Osteoblast (primary cell): ENCODE data around the gene ECPAS. TPM values are rescaled to one million over a fixed set of nuclear protein-coding genes. Genes with fewer than 3 reads are reported as not detected.

Experiments
- DNase-seq: peaks from one replicate; pipeline ENCODE4 v3.0.0; 2011; ENCODE audit warnings: low spot score, mixed read lengths; ENCODE audit not compliant: insufficient read length; ENCODE audit errors: missing footprints
- H2AFZ ChIP-seq: 2 replicates; pipeline ENCODE4 v1.6.0; 2011; ENCODE audit warnings: mild to moderate bottlenecking, low read length
- H3K27ac ChIP-seq: 2 replicates; pipeline ENCODE4 v1.5.1; 2011; ENCODE audit warnings: mild to moderate bottlenecking, low read depth, low read length, moderate library complexity
- H3K27me3 ChIP-seq: 2 replicates; pipeline ENCODE4 v1.6.0; 2012; ENCODE audit warnings: mild to moderate bottlenecking, control low read depth, inconsistent platforms, low read length, moderate library complexity; ENCODE audit not compliant: insufficient read depth
- H3K36me3 ChIP-seq: 2 replicates; pipeline ENCODE4 v1.5.1; 2011; ENCODE audit warnings: mild to moderate bottlenecking, low read length, control low read depth, moderate library complexity; ENCODE audit not compliant: insufficient read depth
- H3K4me1 ChIP-seq: 2 replicates; pipeline ENCODE4 v1.5.1; 2011; ENCODE audit warnings: mild to moderate bottlenecking, low read length, control low read depth, moderate library complexity; ENCODE audit not compliant: insufficient read depth
- H3K4me2 ChIP-seq: 2 replicates; pipeline ENCODE4 v1.6.0; 2011; ENCODE audit warnings: mild to moderate bottlenecking, low read length; ENCODE audit not compliant: insufficient read depth
- H3K4me3 ChIP-seq: fragments of 200-600 bp; sonication (generic); 3 replicates; pipeline ENCODE4 v1.5.1; 2012; ENCODE audit warnings: mild to moderate bottlenecking, low read length, inconsistent platforms; ENCODE audit not compliant: insufficient read depth
- H3K79me2 ChIP-seq: 2 replicates; pipeline ENCODE4 v1.6.0; 2012; ENCODE audit warnings: mild to moderate bottlenecking, low read length, control low read depth, inconsistent platforms; ENCODE audit not compliant: insufficient read depth
- H3K9me3 ChIP-seq: 2 replicates; pipeline ENCODE4 v1.5.1; 2011; ENCODE audit warnings: low read depth, low read length, control low read depth
- H4K20me1 ChIP-seq: 2 replicates; pipeline ENCODE4 v1.6.0; 2012; ENCODE audit warnings: mild to moderate bottlenecking, low read length, control low read depth; ENCODE audit not compliant: insufficient read depth
- total RNA-seq: library from RNA; depleted of rRNA; stranded (reverse); fragments of >200 nt; gene quantifications from 2 replicates; pipeline ENCODE4 v1.2.3, GENCODE V29; 2012
- TF ChIP-seq, protein P1 (sequence below): IDR thresholded peaks from 2 replicates; pipeline ENCODE4 v1.5.1; 2011; ENCODE audit warnings: mild to moderate bottlenecking, low read depth, low read length, moderate library complexity; ENCODE audit errors: extremely low read depth

ECPAS gene
- total RNA-seq, 1 donor, result 117 TPM

GRCh38 chr9:111400564-111400898, 83.7 kb downstream of the ECPAS start:
- TF ChIP-seq, protein P1, sequence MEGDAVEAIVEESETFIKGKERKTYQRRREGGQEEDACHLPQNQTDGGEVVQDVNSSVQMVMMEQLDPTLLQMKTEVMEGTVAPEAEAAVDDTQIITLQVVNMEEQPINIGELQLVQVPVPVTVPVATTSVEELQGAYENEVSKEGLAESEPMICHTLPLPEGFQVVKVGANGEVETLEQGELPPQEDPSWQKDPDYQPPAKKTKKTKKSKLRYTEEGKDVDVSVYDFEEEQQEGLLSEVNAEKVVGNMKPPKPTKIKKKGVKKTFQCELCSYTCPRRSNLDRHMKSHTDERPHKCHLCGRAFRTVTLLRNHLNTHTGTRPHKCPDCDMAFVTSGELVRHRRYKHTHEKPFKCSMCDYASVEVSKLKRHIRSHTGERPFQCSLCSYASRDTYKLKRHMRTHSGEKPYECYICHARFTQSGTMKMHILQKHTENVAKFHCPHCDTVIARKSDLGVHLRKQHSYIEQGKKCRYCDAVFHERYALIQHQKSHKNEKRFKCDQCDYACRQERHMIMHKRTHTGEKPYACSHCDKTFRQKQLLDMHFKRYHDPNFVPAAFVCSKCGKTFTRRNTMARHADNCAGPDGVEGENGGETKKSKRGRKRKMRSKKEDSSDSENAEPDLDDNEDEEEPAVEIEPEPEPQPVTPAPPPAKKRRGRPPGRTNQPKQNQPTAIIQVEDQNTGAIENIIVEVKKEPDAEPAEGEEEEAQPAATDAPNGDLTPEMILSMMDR, result no peak
- peaks cover 40% of the 10 kb centered on the region for H3K79me2 ChIP-seq
- H2AFZ ChIP-seq, result no peak overlapping the region
- H3K4me1 ChIP-seq, result no peaks in the 10 kb centered on the region
- H3K27ac ChIP-seq, result no peak overlapping the region
- H3K36me3 ChIP-seq, result peaks cover 81% of the 10 kb centered on the region
- DNase-seq, result no peak
- H3K9me3 ChIP-seq, result peaks cover 9% of the 10 kb centered on the region
- H3K4me2 ChIP-seq, result no peak overlapping the region
- no peak overlapping the region for H3K4me3 ChIP-seq
- H3K27me3 ChIP-seq, result no peaks in the 10 kb centered on the region
- peaks cover 7% of the 10 kb centered on the region for H4K20me1 ChIP-seq

GRCh38 chr9:111399772-111400563, 84.2 kb downstream of the ECPAS start:
- Histone ChIP-seq H3K79me2 (peaks cover 40% of the 10 kb centered on the region), H3K4me2 (no peak overlapping the region), H3K36me3 (peaks cover 81% of the 10 kb centered on the region), H3K4me3 (no peak overlapping the region), H2AFZ (no peak overlapping the region), H3K4me1 (no peaks in the 10 kb centered on the region), H4K20me1 (peaks cover 7% of the 10 kb centered on the region), H3K27ac (no peak overlapping the region), H3K9me3 (peaks cover 9% of the 10 kb centered on the region), H3K27me3 (no peaks in the 10 kb centered on the region)
- TF ChIP-seq, protein P1, result peak; percentile 45
- DNase-seq, result peak; percentile 47

GRCh38 chr9:111399211-111399739, 84.9 kb downstream of the ECPAS start:
- Histone ChIP-seq H3K4me2 (no peak overlapping the region), H3K4me3 (no peak overlapping the region), H3K4me1 (no peaks in the 10 kb centered on the region), H2AFZ (no peak overlapping the region), H3K79me2 (peaks cover 37% of the 10 kb centered on the region), H3K9me3 (peaks cover 9% of the 10 kb centered on the region), H3K27ac (no peak overlapping the region), H4K20me1 (peaks cover 11% of the 10 kb centered on the region), H3K27me3 (no peaks in the 10 kb centered on the region), H3K36me3 (peaks cover 77% of the 10 kb centered on the region)
- TF ChIP-seq, protein P1, result no peak
- no peak for DNase-seq

- peaks cover 14% of the 10 kb centered on the region for H3K79me2 ChIP-seq
- H4K20me1 ChIP-seq, result peaks cover 4% of the 10 kb centered on the region
- no peak overlapping the region for H3K27ac ChIP-seq
- no peaks in the 10 kb centered on the region for H3K9me3 ChIP-seq
- peaks cover 79% of the 10 kb centered on the region for H3K36me3 ChIP-seq
- no peak for DNase-seq
- H2AFZ ChIP-seq, result no peak overlapping the region
- no peaks in the 10 kb centered on the region for H3K4me1 ChIP-seq
- TF ChIP-seq, protein P1, result no peak
- no peak overlapping the region for H3K4me3 ChIP-seq
- no peak overlapping the region for H3K4me2 ChIP-seq
- H3K27me3 ChIP-seq, result no peaks in the 10 kb centered on the region
These were observed 90.2 kb downstream of the ECPAS start for GRCh38 chr9:111393971-111394370.
